Esophagus squamous epithelium (tissue), 5 donors: ENCODE data around the gene HLA-DRB5. TPM values are rescaled to one million over a fixed set of nuclear protein-coding genes. Genes with fewer than 3 reads are reported as not detected.
"Not testable (repeated sequence)": the region's sequence is repeated elsewhere in the genome, so short reads cannot be mapped to it uniquely, and the experiment has no call there.

ENCODE experiments used
- DNase-seq: peaks from one replicate; lab custom pipeline; 2025; lab: John Stamatoyannopoulos, UW
- H3K27ac ChIP-seq, 4 donors: fragments of 200-600 bp; sonication (generic); one replicate each; pipeline ENCODE4 v1.5.1; 2016 to 2019; ENCODE audit warnings: mild to moderate bottlenecking in 1 of 4
- H3K27me3 ChIP-seq, 4 donors: fragments of 200-600 bp; sonication (generic); 1 replicate in 3 of 4; 2 replicates in 1 of 4; pipeline versions ENCODE4 v1.5.1 to v1.6.0; 2017 to 2021; ENCODE audit warnings: antibody characterized with exemption in 1 of 4
- H3K36me3 ChIP-seq, 3 donors: fragments of 200-600 bp; sonication (generic); one replicate each; pipeline ENCODE4 v1.5.1; 2016 to 2019
- H3K4me1 ChIP-seq, 3 donors: fragments of 200-600 bp; sonication (generic); one replicate each; pipeline ENCODE4 v1.5.1; 2017 to 2019
- H3K4me3 ChIP-seq, 4 donors: fragments of 200-600 bp; sonication (generic); 1 replicate in 3 of 4; 2 replicates in 1 of 4; pipeline ENCODE4 v1.5.1; 2016 to 2019; ENCODE audit warnings: mild to moderate bottlenecking in 2 of 4, moderate library complexity in 1 of 4
- H3K9me3 ChIP-seq, 3 donors: fragments of 200-600 bp; sonication (generic); one replicate each; pipeline ENCODE4 v1.5.1; 2016 to 2019
- POLR2A ChIP-seq, 4 donors: fragments of 450-650 bp; IDR thresholded peaks; one replicate each; pipeline ENCODE4 v1.6.1; 2017; ENCODE audit warnings: antibody characterized with exemption in 4 of 4, mild to moderate bottlenecking in 4 of 4, moderate library complexity in 3 of 4
- WGBS, 2 donors: methylation state at CpG; one replicate each; pipeline ENCODE4 v1.1.5; 2018; 5-methylcytosine and 5-hydroxymethylcytosine counted together
- intact Hi-C: fragments of 100-400 bp; cut with DNase I; formaldehyde crosslinking; loops from one replicate; pipeline ENCODE4 v1.15.0; 2022
- total RNA-seq, 4 donors: library from RNA; depleted of rRNA; stranded (reverse); fragments of >200 nt; gene quantifications; one replicate each; pipeline ENCODE4 v1.1.0, GENCODE V29; 2016
- TF ChIP-seq, protein P1 (sequence below), 6 experiments: fragments of 450-650 bp in 4 of 6; fragments of 200-600 bp in 2 of 6; sonication (generic) in 2 of 6; IDR thresholded peaks; one replicate each; pipeline ENCODE4 v1.5.1; 2016 to 2019; ENCODE audit warnings: antibody characterized with exemption in 6 of 6, mild to moderate bottlenecking in 4 of 6, moderate library complexity in 4 of 6
- donor health status: DM: yes; HTN: yes; CAD: no.

Gene HLA-DRB5
- 1 to 10 TPM in 2 of 4 donors, under 1 TPM in 1, not detected in 1; 0.19 to 8.4 (median 7.7) TPM for total RNA-seq

DNA sequence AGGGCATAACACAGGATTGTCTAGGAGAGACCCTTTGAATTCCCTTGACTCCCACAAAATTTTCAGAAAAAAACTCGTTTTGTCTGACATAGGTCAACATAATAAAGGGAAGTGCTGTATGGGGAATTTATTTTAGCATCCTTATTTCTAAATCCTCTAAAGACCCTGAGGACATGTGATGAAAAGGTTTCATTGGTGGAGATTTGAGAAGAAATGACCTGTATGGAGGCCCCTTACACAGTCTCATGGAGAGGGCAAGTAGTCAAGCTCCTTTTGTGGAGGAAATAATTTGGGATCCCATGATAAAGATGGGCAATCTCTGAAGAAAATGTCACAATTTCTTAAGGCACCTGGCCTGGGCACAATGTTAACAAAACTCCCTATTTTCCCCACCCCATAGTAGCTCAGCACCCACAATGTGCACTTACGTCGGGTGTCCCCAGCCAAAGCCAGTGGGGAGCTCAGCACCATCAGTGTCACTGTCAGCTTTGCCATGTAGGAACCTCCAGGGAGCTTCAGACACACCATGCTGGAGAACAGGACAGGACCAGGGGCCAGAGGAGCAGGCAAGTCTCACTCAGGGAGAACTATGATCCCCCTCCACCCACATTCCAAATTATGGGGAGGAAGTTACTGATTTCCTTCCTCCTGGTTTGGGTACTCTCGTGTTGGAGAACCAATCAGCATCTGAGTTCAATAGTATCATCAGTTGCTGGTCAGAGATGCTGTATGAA, at the start of gene HLA-DRB5:
Gene HLA-DRB5, minus strand, starts transcription at position 591 of the 734 bp plus-strand sequence. Its CDS starts 63 bp downstream, at position 528.
- H3K36me3 ChIP-seq: no peaks in the 10 kb centered on the region
- peak within 1 kb of the TSS in 1 of 4 donors; percentile 31 for H3K27ac ChIP-seq
- no peak for DNase-seq
- H3K4me3 ChIP-seq: peak within 1 kb of the TSS in 1 of 4 donors; percentile 8
- H3K27me3 ChIP-seq: no peaks in the 10 kb centered on the region
- WGBS, 2 donors: 0% methylated on average over 1 of the region's 4 CpGs
- intact Hi-C loops: loop anchor here (10.0 kb wide), 1 partner anchor 55 kb away; the partner anchor contains the start of gene HLA-DRB1
- no peak for TF ChIP-seq POLR2A (IDR thresholded peaks at IDR 0.05)
- TF ChIP-seq, protein P1, sequence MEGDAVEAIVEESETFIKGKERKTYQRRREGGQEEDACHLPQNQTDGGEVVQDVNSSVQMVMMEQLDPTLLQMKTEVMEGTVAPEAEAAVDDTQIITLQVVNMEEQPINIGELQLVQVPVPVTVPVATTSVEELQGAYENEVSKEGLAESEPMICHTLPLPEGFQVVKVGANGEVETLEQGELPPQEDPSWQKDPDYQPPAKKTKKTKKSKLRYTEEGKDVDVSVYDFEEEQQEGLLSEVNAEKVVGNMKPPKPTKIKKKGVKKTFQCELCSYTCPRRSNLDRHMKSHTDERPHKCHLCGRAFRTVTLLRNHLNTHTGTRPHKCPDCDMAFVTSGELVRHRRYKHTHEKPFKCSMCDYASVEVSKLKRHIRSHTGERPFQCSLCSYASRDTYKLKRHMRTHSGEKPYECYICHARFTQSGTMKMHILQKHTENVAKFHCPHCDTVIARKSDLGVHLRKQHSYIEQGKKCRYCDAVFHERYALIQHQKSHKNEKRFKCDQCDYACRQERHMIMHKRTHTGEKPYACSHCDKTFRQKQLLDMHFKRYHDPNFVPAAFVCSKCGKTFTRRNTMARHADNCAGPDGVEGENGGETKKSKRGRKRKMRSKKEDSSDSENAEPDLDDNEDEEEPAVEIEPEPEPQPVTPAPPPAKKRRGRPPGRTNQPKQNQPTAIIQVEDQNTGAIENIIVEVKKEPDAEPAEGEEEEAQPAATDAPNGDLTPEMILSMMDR (IDR thresholded peaks at IDR 0.05): no peak
- no peaks in the 10 kb centered on the region for H3K4me1 ChIP-seq
- no peaks in the 10 kb centered on the region for H3K9me3 ChIP-seq

DNA sequence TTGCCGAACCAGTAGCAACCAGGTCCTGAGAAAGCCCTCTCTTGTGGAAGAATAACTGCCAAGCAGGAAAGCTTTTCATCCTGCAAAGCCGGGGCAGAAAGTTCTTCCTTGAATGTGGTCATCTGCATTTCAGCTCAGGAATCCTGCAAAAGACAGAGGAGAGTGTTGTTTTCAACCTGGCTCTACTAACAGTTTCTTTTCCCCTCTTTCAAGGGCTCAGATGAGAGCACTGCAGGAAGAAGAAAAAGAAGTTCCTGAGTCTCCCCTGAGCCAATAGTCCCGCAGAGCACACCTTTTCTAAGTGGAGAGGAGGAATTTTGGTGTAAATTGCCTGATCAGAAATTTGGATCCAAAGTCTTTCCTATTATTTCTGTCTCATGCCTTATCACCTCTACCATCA, 48.9 kb upstream of the HLA-DRB5 start:
- intact Hi-C loops: no loop called here
- 0% methylated on average over 3 of the region's 3 CpGs for WGBS, 2 donors
- Histone ChIP-seq H3K27me3 (no peaks in the 10 kb centered on the region), H3K9me3 (no peaks in the 10 kb centered on the region), H3K36me3 (no peaks in the 10 kb centered on the region), H3K4me1 (no peaks in the 10 kb centered on the region), H3K27ac (no peak overlapping the region), H3K4me3 (no peak overlapping the region)
- TF ChIP-seq POLR2A (IDR thresholded peaks at IDR 0.05): no peak
- TF ChIP-seq, protein P1 (IDR thresholded peaks at IDR 0.05): no peak
- DNase-seq: no peak

DNA sequence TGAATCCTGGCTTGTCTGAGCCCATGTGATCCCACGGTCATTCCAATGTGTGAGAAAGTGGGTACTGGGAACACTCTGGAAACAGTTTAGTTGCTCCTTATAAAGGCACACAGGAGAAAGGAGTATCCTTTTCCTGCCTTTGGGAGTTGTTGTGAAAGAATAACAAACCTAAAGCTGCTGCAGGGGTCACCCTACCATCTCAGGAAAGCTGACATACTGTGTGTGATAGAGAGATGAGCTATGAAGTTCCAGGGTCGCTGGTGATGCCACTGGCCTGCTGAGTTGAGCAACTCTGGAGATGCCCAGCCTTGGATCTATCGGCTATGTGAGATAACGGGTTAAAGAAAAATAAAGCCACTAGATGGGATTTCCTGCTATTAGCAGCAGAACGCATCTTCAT, 47.4 kb upstream of the HLA-DRB5 start:
- H3K4me1 ChIP-seq, H3K36me3 ChIP-seq, H3K27ac ChIP-seq, intact Hi-C loops, DNase-seq, H3K9me3 ChIP-seq, H3K4me3 ChIP-seq, H3K27me3 ChIP-seq: not testable (repeated sequence)
- 4 to 15% methylated on average over 4 to 5 of the region's 5 CpGs for WGBS, 2 donors

DNA sequence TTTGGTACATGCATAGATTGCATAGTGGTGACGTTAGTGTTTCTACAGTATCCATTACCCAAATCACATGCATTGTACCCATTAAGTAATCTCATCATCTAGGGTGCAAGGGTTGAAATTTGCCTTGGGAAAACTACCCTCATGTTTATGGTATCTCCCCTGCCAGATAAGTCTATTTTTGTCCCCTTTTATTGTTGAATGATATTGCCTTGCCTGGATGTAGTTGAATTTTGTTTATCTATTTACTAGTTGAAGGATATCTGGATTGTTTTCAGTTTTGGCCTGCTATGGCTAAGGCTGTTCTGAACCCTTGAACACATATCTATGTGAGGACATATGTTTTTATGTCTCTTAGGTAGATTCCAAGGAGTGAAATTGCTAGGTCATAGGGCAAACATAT, 46.2 kb upstream of the HLA-DRB5 start:
- TF ChIP-seq, protein P1 (IDR thresholded peaks at IDR 0.05): no peak
- no peak for TF ChIP-seq POLR2A (IDR thresholded peaks at IDR 0.05)
- Histone ChIP-seq H3K4me3 (no peak overlapping the region), H3K36me3 (no peaks in the 10 kb centered on the region), H3K4me1 (no peaks in the 10 kb centered on the region), H3K27ac (no peak overlapping the region), H3K9me3 (no peaks in the 10 kb centered on the region), H3K27me3 (no peaks in the 10 kb centered on the region)
- intact Hi-C loops: no loop called here
- WGBS, 2 donors: 71 to 89% methylated on average over 1 of the region's 1 CpG
- DNase-seq: no peak

DNA sequence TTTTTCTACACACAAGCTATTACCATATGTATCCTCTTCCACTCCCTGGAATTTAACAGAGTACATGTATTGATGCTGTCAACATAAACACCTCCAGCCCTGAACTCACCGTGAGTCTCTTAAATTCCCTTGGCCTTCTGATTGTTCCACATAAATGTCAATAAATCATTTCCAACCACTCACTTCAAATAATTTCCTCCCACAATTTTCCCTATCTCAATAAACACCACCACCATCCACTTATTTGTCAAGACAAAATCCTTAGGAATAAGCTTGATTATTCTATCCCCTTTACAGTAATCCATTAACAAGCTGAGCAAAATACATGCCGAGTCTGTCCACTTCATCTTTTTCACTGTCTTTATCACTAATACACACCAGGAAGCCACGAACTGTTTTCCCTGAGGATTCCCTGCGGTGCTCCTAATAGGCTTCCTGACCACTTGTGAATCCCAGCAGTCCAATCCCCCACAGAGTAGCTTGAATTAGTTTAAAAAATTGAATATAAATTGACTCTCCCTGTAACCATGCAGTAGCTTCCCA, 40.3 kb upstream of the HLA-DRB5 start:
- DNase-seq: no peak
- no peaks in the 10 kb centered on the region for H3K4me1 ChIP-seq
- H3K4me3 ChIP-seq: no peak overlapping the region
- no peaks in the 10 kb centered on the region for H3K36me3 ChIP-seq
- no peaks in the 10 kb centered on the region for H3K9me3 ChIP-seq
- H3K27me3 ChIP-seq: no peaks in the 10 kb centered on the region
- WGBS, 2 donors: 32 to 35% methylated on average over 2 of the region's 4 CpGs
- intact Hi-C loops: no loop called here
- no peak for TF ChIP-seq POLR2A (IDR thresholded peaks at IDR 0.05)
- TF ChIP-seq, protein P1 (IDR thresholded peaks at IDR 0.05): no peak
- no peak overlapping the region for H3K27ac ChIP-seq
